ENCODE results near the gene CCDC40. TPM values are rescaled to one million over a fixed set of nuclear protein-coding genes. Genes with fewer than 3 reads are reported as not detected.

Gene CCDC40
- total and polyA plus RNA-seq, 2 of the 13 experiments (the other 11 are each of a cell fraction or from before 2014, with no cell fraction given): 4.1 to 5.5 TPM

GRCh38 chr17:80124351-80124981 is 88.0 kb downstream of the CCDC40 start (continued):
- peak; percentile 50 for TF ChIP-seq YY1 (IDR thresholded peaks at IDR 0.05; ENCODE audit: insufficient read depth, insufficient replicate concordance, low read depth, low read length)
- TF ChIP-seq NFKB2 (CRISPR knock-in tag; IDR thresholded peaks at IDR 0.05; ENCODE audit: borderline replicate concordance): no peak; the same call in 1 of the 2 replicates
- TF ChIP-seq WIZ (CRISPR knock-in tag; IDR thresholded peaks at IDR 0.05): 0 out of 2 replicates have a peak, but pooled peaks have one; percentile 11
- peak; percentile 74 for TF ChIP-seq STAG1 (CRISPR knock-in tag; IDR thresholded peaks at IDR 0.05)
- peak; percentile 42; the same call in 1 of the 2 replicates for TF ChIP-seq ARID4A (CRISPR knock-in tag; IDR thresholded peaks at IDR 0.05; ENCODE audit: borderline replicate concordance)
- TF ChIP-seq MYC (CRISPR knock-in tag; IDR thresholded peaks at IDR 0.05; ENCODE audit: borderline replicate concordance): 0 out of 2 replicates have a peak, but pooled peaks have one; percentile 27
